Mucosa of descending colon (tissue), 3 donors: ENCODE results near the gene CSF2. TPM values are rescaled to one million over a fixed set of nuclear protein-coding genes. Genes with fewer than 3 reads are reported as not detected.
A peak's percentile ranks its signal among the peaks of the same experiment; 100 is the strongest.
"Not testable (repeated sequence)": the region's sequence is repeated elsewhere in the genome, so short reads cannot be mapped to it uniquely, and the experiment has no call there.

ENCODE experiments used
- ATAC-seq: fragments of 200-7000 bp; cut with Tn5 transposase; one replicate; pipeline ENCODE4 v1.9.1; 2020; ENCODE audit warnings: mild to moderate bottlenecking, moderate library complexity
- DNase-seq, 3 donors: peaks; one replicate each; pipeline ENCODE4 v3.0.0-alpha.2; 2020
- H3K36me3 ChIP-seq: fragments of 200-600 bp; one replicate; pipeline ENCODE4 v1.8.0; 2021; ENCODE audit warnings: low read depth, mild to moderate bottlenecking
- H3K4me1 ChIP-seq: fragments of 200-600 bp; one replicate; pipeline ENCODE4 v1.8.0; 2021; ENCODE audit warnings: low read depth, mild to moderate bottlenecking
- H3K4me3 ChIP-seq: fragments of 200-600 bp; one replicate; pipeline ENCODE4 v1.8.0; 2021; ENCODE audit warnings: mild to moderate bottlenecking
- H3K9me3 ChIP-seq: fragments of 200-600 bp; one replicate; pipeline ENCODE4 v1.8.0; 2021; ENCODE audit warnings: mild to moderate bottlenecking
- CTCF ChIP-seq: fragments of 200-600 bp; IDR thresholded peaks from one replicate; pipeline ENCODE4 v1.8.0; 2022; ENCODE audit warnings: antibody characterized with exemption, mild to moderate bottlenecking
- intact Hi-C, 2 donors: fragments of 100-400 bp; cut with DNase I in 1 of 2; cut with micrococcal nuclease in 1 of 2; formaldehyde crosslinking; loops; one replicate each; pipeline versions ENCODE4 v1.11.0 to v1.11.1; 2022; cut with DNase I, micrococcal nuclease
- total RNA-seq, 3 donors: library from RNA; stranded (reverse); fragmentation: NEBNext Ultra II Directional in 2 of 3; extraction: Animal tissue kit (Norgen Biotek cat#: 25700) in 2 of 3; gene quantifications; one replicate each; pipeline versions ENCODE4 v1.2.1 to v1.2.4, GENCODE V29; 2021 to 2023
- donor health status: DM: no; HTN: no; CAD: no; lungs with moderate emphysema.
- donor health status: DM: no; HTN: no; CAD: no.
- donor health status: DM: no; HTN: yes; CAD: no.

The CSF2 gene
- total RNA-seq, 3 donors from 2014 or later: not detected

GRCh38 chr5:132115375-132115774 is 41.8 kb downstream of the CSF2 start:
- Histone ChIP-seq H3K4me3 (no peak overlapping the region), H3K4me1 (no peaks in the 10 kb centered on the region), H3K9me3 (no peaks in the 10 kb centered on the region), H3K36me3 (no peaks in the 10 kb centered on the region)
- DNase-seq (no peak), ATAC-seq (no peak)
- intact Hi-C loops: no loop called here
- no peak for TF ChIP-seq CTCF

DNA sequence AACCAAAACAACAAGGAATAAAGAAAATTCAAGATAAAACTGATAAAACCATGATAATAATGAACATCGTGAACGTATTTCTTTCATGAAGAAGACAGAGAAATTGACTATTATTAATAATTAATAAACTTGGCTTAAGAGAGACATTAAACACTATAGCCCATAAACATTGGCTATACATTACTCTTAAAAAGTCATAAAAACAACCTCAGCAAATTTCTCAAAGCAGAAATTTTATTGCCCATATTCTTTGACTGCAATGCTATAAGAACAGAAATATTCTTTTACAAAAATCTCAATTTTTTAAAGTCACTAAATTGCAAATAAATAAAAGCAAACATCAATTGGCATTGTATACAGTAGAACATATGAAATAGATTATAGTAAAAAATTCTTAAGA is 42.5 kb downstream of the CSF2 start:
- Histone ChIP-seq H3K4me3 (no peak overlapping the region), H3K4me1 (no peaks in the 10 kb centered on the region), H3K36me3 (no peaks in the 10 kb centered on the region), H3K9me3 (no peaks in the 10 kb centered on the region)
- ATAC-seq (no peak), DNase-seq (no peak)
- no peak for TF ChIP-seq CTCF
- intact Hi-C loops: no loop called here

DNA sequence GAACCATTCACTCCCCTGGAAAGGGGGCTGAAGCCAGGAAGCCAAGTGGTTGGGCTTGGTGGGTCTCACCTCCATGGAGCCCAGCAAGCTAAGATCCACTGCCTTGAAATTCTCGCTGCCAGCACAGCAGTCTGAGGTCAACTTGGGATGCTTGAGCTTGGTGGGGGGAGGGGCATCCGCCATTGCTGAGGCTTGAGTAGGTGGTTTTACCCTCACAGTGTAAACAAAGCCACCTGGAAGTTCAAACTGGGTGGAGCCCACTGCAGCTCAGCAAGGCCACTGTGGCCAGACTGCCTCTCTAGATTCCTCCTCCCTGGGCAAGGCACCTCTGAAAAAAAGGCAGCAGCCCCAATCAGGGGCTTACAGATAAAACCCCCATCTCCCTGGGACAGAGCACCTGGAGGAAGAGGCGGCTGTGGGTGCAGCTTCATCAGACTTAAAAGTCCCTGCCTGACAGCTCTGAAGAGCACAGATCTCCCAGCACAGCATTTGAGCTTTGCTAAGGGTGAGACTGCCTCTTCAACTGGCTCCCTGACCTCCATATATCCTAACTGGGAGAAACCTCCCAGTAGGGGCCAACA is 43.4 kb downstream of the CSF2 start:
- intact Hi-C loops, H3K4me1 ChIP-seq, H3K4me3 ChIP-seq, H3K9me3 ChIP-seq, H3K36me3 ChIP-seq, ATAC-seq: not testable (repeated sequence)
- DNase-seq: peak in 1 of 3 donors; percentile 39

DNA sequence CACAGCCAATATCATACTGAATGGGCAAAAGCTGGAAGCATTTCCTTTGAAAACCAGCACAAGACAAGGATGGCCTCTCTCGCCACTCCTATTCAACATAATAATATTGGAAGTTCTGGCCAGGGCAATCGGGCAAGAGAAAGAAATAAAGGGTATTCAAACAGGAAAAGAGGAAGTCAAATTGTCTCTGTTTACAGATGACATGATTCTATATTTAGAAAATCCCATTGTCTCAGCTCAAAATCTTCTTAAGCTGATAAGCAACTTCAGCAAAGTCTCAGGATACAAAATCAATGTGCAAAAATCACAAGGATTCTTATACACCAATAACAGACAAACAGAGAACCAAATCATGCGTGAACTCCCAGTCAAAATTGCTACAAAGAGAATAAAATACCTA is 47.1 kb downstream of the CSF2 start:
- ATAC-seq, H3K4me3 ChIP-seq, DNase-seq, H3K9me3 ChIP-seq, H3K4me1 ChIP-seq, H3K36me3 ChIP-seq, intact Hi-C loops: not testable (repeated sequence)

DNA sequence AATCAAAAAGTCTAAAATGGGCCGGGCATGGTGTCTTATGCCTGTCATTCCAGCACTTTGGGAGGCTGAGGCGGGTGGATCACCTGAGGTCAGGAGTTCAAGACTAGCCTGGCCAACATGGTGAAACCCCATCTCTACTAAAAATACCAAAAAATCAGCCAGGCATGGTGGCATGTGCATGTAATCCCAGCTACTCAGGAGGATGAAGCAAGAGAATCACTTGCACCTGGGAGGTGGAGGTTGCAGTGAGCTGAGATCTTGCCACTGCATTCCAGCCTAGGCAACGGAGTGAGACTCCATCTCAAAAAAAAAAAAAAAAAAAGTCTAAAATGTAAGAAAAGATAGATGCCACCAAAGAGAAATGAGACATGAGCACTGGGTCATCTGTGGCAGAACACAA is 49.4 kb downstream of the CSF2 start:
- H3K4me3 ChIP-seq, DNase-seq, ATAC-seq, H3K4me1 ChIP-seq, H3K9me3 ChIP-seq, intact Hi-C loops, H3K36me3 ChIP-seq: not testable (repeated sequence)

DNA sequence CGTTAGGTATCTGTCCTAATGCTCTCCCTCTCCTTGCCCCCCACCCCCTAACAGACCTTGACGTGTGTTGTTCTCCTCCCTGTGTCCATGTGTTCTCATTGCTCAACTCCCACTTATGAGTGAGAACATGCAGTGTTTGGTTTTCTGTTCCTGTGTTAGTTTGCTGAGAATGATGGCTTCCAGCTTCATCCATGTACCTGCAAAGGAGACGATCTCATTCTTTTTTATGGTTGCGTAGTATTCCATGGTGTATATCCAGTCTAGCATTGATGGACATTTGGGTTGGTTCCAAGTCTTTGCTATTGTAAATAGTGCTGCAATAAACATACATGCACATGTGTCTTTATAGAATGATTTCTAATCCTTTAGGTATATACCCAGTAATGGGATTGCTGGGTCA is 50.0 kb downstream of the CSF2 start:
- H3K9me3 ChIP-seq, H3K36me3 ChIP-seq, DNase-seq, intact Hi-C loops, ATAC-seq, H3K4me3 ChIP-seq, H3K4me1 ChIP-seq: not testable (repeated sequence)

Other genes with a start within 250 kb of the CSF2 start
- not detected for gene MEIKIN, start 128.1 kb upstream of the CSF2 start, total RNA-seq
- 1 to 10 TPM in 1 of 3 donors, under 1 TPM in 2; 0.38 to 3.8 (median 0.77) TPM for gene ACSL6, start 62.1 kb upstream of the CSF2 start, total RNA-seq
- not detected for gene IL3, start 13.1 kb upstream of the CSF2 start, total RNA-seq
- gene P4HA2, start 154.1 kb downstream of the CSF2 start, total RNA-seq: 10 to 100 TPM; 47.0 to 65.0 (median 56.1) TPM
- gene PDLIM4, start 183.9 kb downstream of the CSF2 start, total RNA-seq: 10 to 100 TPM in 1 of 3 donors, 1 to 10 TPM in 2; 5.1 to 59.0 (median 5.6) TPM
- gene SLC22A4, start 220.6 kb downstream of the CSF2 start, total RNA-seq: 10 to 100 TPM in 1 of 3 donors, 1 to 10 TPM in 2; 2.7 to 13.4 (median 3.6) TPM